CD14-positive monocyte (primary cell): Measurements from ENCODE around the gene NSD1. TPM values are rescaled to one million over a fixed set of nuclear protein-coding genes. Genes with fewer than 3 reads are reported as not detected.

Experiments used
- DNase-seq, 3 donors: peaks; one replicate each; pipeline ENCODE4 v3.0.0-alpha.2; 2011 to 2022
- H2AFZ ChIP-seq: 2 replicates; pipeline ENCODE4 v1.6.0; 2012; ENCODE audit warnings: mild to moderate bottlenecking, low read depth, low read length, inconsistent platforms; ENCODE audit not compliant: insufficient read depth, poor library complexity, severe bottlenecking
- H3K27ac ChIP-seq, 2 donors: 1 replicate in 1 of 2; 2 replicates in 1 of 2; pipeline ENCODE4 v1.5.1; 2012 to 2013; ENCODE audit warnings: low read length in 2 of 2, control low read depth in 1 of 2, inconsistent platforms in 1 of 2, low read depth in 1 of 2, mild to moderate bottlenecking in 1 of 2
- H3K27me3 ChIP-seq, 2 donors: one replicate each; pipeline versions ENCODE4 v1.6.0 to v1.6.1; 2011 to 2013; ENCODE audit warnings: low read length in 2 of 2; ENCODE audit not compliant: control insufficient read depth in 2 of 2, insufficient read depth in 2 of 2
- H3K36me3 ChIP-seq, 2 donors: replicated peaks in 1 of 2; 1 replicate in 1 of 2; 2 replicates in 1 of 2; pipeline versions ENCODE4 v1.5.1 to v1.6.1; 2012 to 2013; ENCODE audit warnings: low read length in 2 of 2, control low read depth in 1 of 2, inconsistent platforms in 1 of 2, mild to moderate bottlenecking in 1 of 2; ENCODE audit not compliant: insufficient read depth in 2 of 2, control insufficient read depth in 1 of 2
- H3K4me1 ChIP-seq, 2 donors: 1 replicate in 1 of 2; 2 replicates in 1 of 2; pipeline versions ENCODE4 v1.5.1 to v1.6.1; 2012 to 2013; ENCODE audit warnings: low read length in 2 of 2, control low read depth in 1 of 2, inconsistent platforms in 1 of 2, mild to moderate bottlenecking in 1 of 2, moderate library complexity in 1 of 2; ENCODE audit not compliant: insufficient read depth in 2 of 2, control insufficient read depth in 1 of 2
- H3K4me2 ChIP-seq: replicated peaks from 2 replicates; pipeline ENCODE3; 2012; ENCODE audit warnings: low read length, moderate library complexity, mild to moderate bottlenecking; ENCODE audit not compliant: poor library complexity, severe bottlenecking; ENCODE audit errors: extremely low read depth
- H3K4me3 ChIP-seq, 3 experiments: fragments of 200-600 bp in 1 of 3; sonication (generic) in 1 of 3; replicated peaks in 1 of 3; 1 replicate in 2 of 3; 2 replicates in 1 of 3; pipeline ENCODE4 v1.5.1; 2011 to 2013; ENCODE audit warnings: low read length in 3 of 3, mild to moderate bottlenecking in 3 of 3, control low read depth in 2 of 3, low read depth in 2 of 3, inconsistent platforms in 1 of 3, moderate library complexity in 1 of 3
- H3K79me2 ChIP-seq: 2 replicates; pipeline ENCODE4 v1.6.0; 2012; ENCODE audit warnings: mild to moderate bottlenecking, control low read depth, inconsistent platforms, low read length, moderate library complexity; ENCODE audit not compliant: insufficient read depth
- H3K9ac ChIP-seq: 2 replicates; pipeline ENCODE4 v1.6.0; 2017; ENCODE audit warnings: low read length, mild to moderate bottlenecking; ENCODE audit not compliant: insufficient read depth, poor library complexity, severe bottlenecking
- H3K9me3 ChIP-seq, 2 donors: replicated peaks in 1 of 2; 1 replicate in 1 of 2; 2 replicates in 1 of 2; pipeline versions ENCODE4 v1.5.1 to v1.6.1; 2012 to 2013; ENCODE audit warnings: low read length in 2 of 2, control low read depth in 1 of 2; ENCODE audit not compliant: control insufficient read depth in 1 of 2, insufficient read depth in 1 of 2
- H4K20me1 ChIP-seq: 2 replicates; pipeline ENCODE4 v1.6.0; 2012; ENCODE audit warnings: mild to moderate bottlenecking, low read length, control low read depth, moderate library complexity; ENCODE audit not compliant: insufficient read depth
- H3K27ac Mint-ChIP-seq, 7 donors: one replicate each; pipeline ENCODE4 v1.8.0; 2020; ENCODE audit warnings: mild to moderate bottlenecking in 7 of 7, mixed read lengths in 7 of 7, moderate library complexity in 6 of 7, inconsistent platforms in 2 of 7
- H3K27me3 Mint-ChIP-seq, 3 donors: one replicate each; pipeline ENCODE4 v1.8.0; 2021 to 2022; ENCODE audit warnings: low read depth in 3 of 3, mild to moderate bottlenecking in 3 of 3, mixed read lengths in 3 of 3, moderate library complexity in 3 of 3, inconsistent platforms in 1 of 3
- H3K36me3 Mint-ChIP-seq, 2 donors: one replicate each; pipeline ENCODE4 v1.8.0; 2020; ENCODE audit warnings: mixed read lengths in 2 of 2, inconsistent platforms in 1 of 2, mild to moderate bottlenecking in 1 of 2
- H3K4me1 Mint-ChIP-seq: one replicate; pipeline ENCODE4 v1.8.0; 2020; ENCODE audit warnings: mild to moderate bottlenecking, mixed read lengths
- H3K4me3 Mint-ChIP-seq, 2 donors: one replicate each; pipeline ENCODE4 v1.8.0; 2020; ENCODE audit warnings: mild to moderate bottlenecking in 2 of 2, mixed read lengths in 2 of 2, moderate library complexity in 1 of 2
- H3K9me3 Mint-ChIP-seq, 7 donors: one replicate each; pipeline ENCODE4 v1.8.0; 2020 to 2022; ENCODE audit warnings: mixed read lengths in 7 of 7, mild to moderate bottlenecking in 6 of 7, moderate library complexity in 6 of 7, inconsistent platforms in 2 of 7
- WGBS: methylation state at CpG from one replicate; pipeline ENCODE4 v1.1.5; 2013; ENCODE audit warnings: missing lambda C conversion rate; ENCODE audit not compliant: insufficient coverage; 5-methylcytosine and 5-hydroxymethylcytosine counted together
- intact Hi-C, 2 donors: fragments of 100-400 bp; cut with micrococcal nuclease; formaldehyde crosslinking; loops; one replicate each; pipeline versions ENCODE4 v1.15.0 to v1.15.1; 2023
- polyA plus RNA-seq, 3 donors: library from polyadenylated mRNA; depleted of rRNA in 1 of 3; unstranded in 2 of 3; stranded (reverse) in 1 of 3; fragments of 300-500 nt in 2 of 3; fragments of >200 nt in 1 of 3; fragmentation: Illumina TruSeq in 2 of 3; gene quantifications; 1 replicate in 2 of 3; 2 replicates in 1 of 3; pipeline ENCODE4 v1.2.3, GENCODE V29; 2012 to 2021
- TF ChIP-seq, protein P1 (sequence below): fragments of 200-600 bp; IDR thresholded peaks from one replicate; pipeline ENCODE4 v1.8.0; 2022; ENCODE audit warnings: antibody characterized with exemption, mild to moderate bottlenecking

Gene NSD1
- polyA plus RNA-seq, 3 donors = 12.6 to 31.9 (median 19.0) TPM

DNA sequence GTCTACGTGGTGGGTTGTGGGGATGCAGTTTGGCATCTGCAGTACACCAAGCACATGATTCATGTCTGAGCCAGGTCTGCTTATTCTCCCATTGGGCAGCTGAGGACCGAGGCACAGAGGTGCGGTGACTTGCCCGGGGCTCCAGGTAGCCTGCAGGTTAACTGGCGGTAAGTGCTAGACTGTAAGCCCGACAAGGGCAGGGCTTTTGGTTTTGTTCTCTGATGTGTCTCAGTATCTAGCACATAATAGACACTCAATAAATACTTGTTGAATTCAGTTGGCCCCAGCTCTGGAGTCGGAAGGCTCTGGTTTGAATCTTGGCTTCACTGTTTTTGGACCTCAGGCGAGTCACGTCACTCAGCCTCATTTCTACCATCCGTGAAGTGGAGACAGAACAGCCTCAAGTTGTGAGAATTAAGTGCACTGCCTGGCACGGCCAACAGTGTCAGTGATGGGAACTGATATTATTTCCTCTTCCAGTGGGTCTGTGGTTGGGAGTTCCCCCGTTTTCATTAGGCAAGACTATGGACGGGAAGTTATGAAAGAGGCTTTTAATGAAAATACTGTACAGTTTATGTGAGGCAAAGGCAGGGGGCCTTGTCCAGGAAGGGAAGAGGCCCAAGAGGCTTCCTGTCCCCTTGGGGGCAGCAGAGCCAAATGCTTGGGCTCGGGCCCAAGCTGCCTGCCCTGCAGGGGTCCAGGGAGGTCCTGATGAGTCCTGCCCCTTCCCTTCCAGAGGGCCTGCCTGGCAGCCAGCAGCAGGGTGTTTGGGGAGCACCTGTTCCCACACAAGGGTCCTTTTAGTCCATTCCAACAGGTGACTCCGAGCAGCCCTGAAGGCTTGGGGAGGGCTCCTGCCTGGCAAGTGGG is 173.3 kb downstream of the NSD1 start:
- peak overlapping the region; percentile 88 for H3K4me2 ChIP-seq

More for the DNA sequence above, 173.3 kb downstream of the NSD1 start:
- peaks cover 23 to 27% of the 10 kb centered on the region in 2 donors for H3K36me3 ChIP-seq
- H4K20me1 ChIP-seq = peaks cover 54% of the 10 kb centered on the region
- no peaks in the 10 kb centered on the region for H3K27me3 ChIP-seq
- peaks cover 77% of the 10 kb centered on the region for H3K4me1 Mint-ChIP-seq
- H2AFZ ChIP-seq = peak overlapping the region; percentile 54
- H3K36me3 Mint-ChIP-seq = peaks cover 30 to 45% of the 10 kb centered on the region in 2 donors
- peak; percentile 93 to 97 (median 96) for DNase-seq
- 0% methylated on average over 3 of the region's 15 CpGs for WGBS
- H3K4me1 ChIP-seq = peaks cover 82 to 94% of the 10 kb centered on the region in 2 donors
- H3K9me3 ChIP-seq = no peaks in the 10 kb centered on the region
- peak overlapping the region; percentile 93 to 96 for H3K4me3 Mint-ChIP-seq
- intact Hi-C loops = loop anchor here in 1 of 2 donors (5.0 to 10.0 kb wide), 3 partner anchors 45 to 288 kb away; partner anchors contain the start of genes LMAN2 and TMED9
- peak overlapping the region; percentile 95 to 98 for H3K27ac ChIP-seq
- H3K9ac ChIP-seq = peak overlapping the region; percentile 87
- peak overlapping the region; percentile 39 to 97 (median 57) for H3K4me3 ChIP-seq
- peak overlapping the region; percentile 95 to 99 (median 98) for H3K27ac Mint-ChIP-seq
- TF ChIP-seq, protein P1, sequence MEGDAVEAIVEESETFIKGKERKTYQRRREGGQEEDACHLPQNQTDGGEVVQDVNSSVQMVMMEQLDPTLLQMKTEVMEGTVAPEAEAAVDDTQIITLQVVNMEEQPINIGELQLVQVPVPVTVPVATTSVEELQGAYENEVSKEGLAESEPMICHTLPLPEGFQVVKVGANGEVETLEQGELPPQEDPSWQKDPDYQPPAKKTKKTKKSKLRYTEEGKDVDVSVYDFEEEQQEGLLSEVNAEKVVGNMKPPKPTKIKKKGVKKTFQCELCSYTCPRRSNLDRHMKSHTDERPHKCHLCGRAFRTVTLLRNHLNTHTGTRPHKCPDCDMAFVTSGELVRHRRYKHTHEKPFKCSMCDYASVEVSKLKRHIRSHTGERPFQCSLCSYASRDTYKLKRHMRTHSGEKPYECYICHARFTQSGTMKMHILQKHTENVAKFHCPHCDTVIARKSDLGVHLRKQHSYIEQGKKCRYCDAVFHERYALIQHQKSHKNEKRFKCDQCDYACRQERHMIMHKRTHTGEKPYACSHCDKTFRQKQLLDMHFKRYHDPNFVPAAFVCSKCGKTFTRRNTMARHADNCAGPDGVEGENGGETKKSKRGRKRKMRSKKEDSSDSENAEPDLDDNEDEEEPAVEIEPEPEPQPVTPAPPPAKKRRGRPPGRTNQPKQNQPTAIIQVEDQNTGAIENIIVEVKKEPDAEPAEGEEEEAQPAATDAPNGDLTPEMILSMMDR = peak; percentile 53
- H3K27me3 Mint-ChIP-seq = no peaks in the 10 kb centered on the region
- peaks cover 0 to 3% (median 0%) of the 10 kb centered on the region in 7 donors for H3K9me3 Mint-ChIP-seq
- H3K79me2 ChIP-seq = peaks cover 96% of the 10 kb centered on the region
